IMR-90 (cell line): ENCODE results near the gene C10orf90. TPM values are rescaled to one million over a fixed set of nuclear protein-coding genes. Genes with fewer than 3 reads are reported as not detected.

Experiments
- ATAC-seq: fragments of 200-7000 bp; cut with Tn5 transposase; 2 replicates; pipeline ENCODE4 v1.9.1; 2020; ENCODE audit warnings: low read depth, mild to moderate bottlenecking, moderate library complexity
- BruUV-seq: library from RNA; stranded (reverse); fragments of 400-500 nt; replicated peaks from 2 replicates; lab custom pipeline; 2021; lab: Mats Ljungman, UMichigan
- CTCF ChIA-PET: fragments of 300-600 bp; formaldehyde crosslinking; extraction: SDS; loops from one replicate; lab custom pipeline; 2021; ENCODE audit warnings: antibody characterized with exemption; lab: Yijun Ruan, JAX
- POLR2A ChIA-PET: fragments of 300-600 bp; sonication (Branson Sonifier 250); formaldehyde crosslinking; loops from one replicate; lab custom pipeline; 2022; ENCODE audit warnings: antibody characterized with exemption; ENCODE audit not compliant: unreplicated experiment; lab: Charles Lee
- DNase-seq: peaks from one replicate; pipeline ENCODE4 v3.0.0; 2013
- H2AFZ ChIP-seq: replicated peaks from 2 replicates; pipeline ENCODE3; 2013; ENCODE audit warnings: low read length, mild to moderate bottlenecking; ENCODE audit not compliant: poor library complexity
- H2AK5ac ChIP-seq: 2 replicates; pipeline ENCODE4 v1.6.1; 2013; ENCODE audit warnings: low read depth, low read length, inconsistent platforms
- H2AK9ac ChIP-seq: replicated peaks from 2 replicates; pipeline ENCODE3; 2013; ENCODE audit warnings: mild to moderate bottlenecking, low read depth, low read length, moderate library complexity; ENCODE audit not compliant: poor library complexity
- H2BK120ac ChIP-seq: 2 replicates; pipeline ENCODE4 v1.6.1; 2013; ENCODE audit warnings: low read depth, low read length, inconsistent platforms
- H2BK15ac ChIP-seq: 3 replicates; pipeline ENCODE4 v1.6.1; 2013; ENCODE audit warnings: low read depth, low read length, inconsistent platforms
- H2BK20ac ChIP-seq: 2 replicates; pipeline ENCODE4 v1.6.1; 2013; ENCODE audit warnings: low read depth, mild to moderate bottlenecking, inconsistent platforms, low read length, moderate library complexity
- H2BK5ac ChIP-seq: 2 replicates; pipeline ENCODE4 v1.6.1; 2013; ENCODE audit warnings: mild to moderate bottlenecking, low read depth, low read length, inconsistent platforms; ENCODE audit not compliant: poor library complexity, severe bottlenecking
- H3K14ac ChIP-seq: replicated peaks from 2 replicates; pipeline ENCODE4 v1.6.1; 2013; ENCODE audit warnings: low read depth, low read length, inconsistent platforms
- H3K18ac ChIP-seq: 2 replicates; pipeline ENCODE4 v1.6.1; 2013; ENCODE audit warnings: low read depth, low read length, control low read depth
- H3K23ac ChIP-seq: 2 replicates; pipeline ENCODE4 v1.6.1; 2013; ENCODE audit warnings: low read depth, low read length, inconsistent platforms
- H3K27ac ChIP-seq: 2 replicates; pipeline ENCODE4 v1.5.1; 2013; ENCODE audit warnings: mild to moderate bottlenecking, control low read depth, low read length; ENCODE audit not compliant: insufficient read depth
- H3K27me3 ChIP-seq: 2 replicates; pipeline ENCODE4 v1.6.1; 2013; ENCODE audit warnings: low read length; ENCODE audit not compliant: control insufficient read depth, insufficient read depth
- H3K36me3 ChIP-seq: 2 replicates; pipeline ENCODE4 v1.6.1; 2013; ENCODE audit warnings: low read length, mixed read lengths; ENCODE audit not compliant: control insufficient read depth, insufficient read depth
- H3K4ac ChIP-seq: 2 replicates; pipeline ENCODE4 v1.6.1; 2013; ENCODE audit warnings: low read depth, low read length, inconsistent platforms
- H3K4me1 ChIP-seq: 2 replicates; pipeline ENCODE4 v1.6.1; 2013; ENCODE audit warnings: low read length, mixed read lengths; ENCODE audit not compliant: control insufficient read depth, insufficient read depth
- H3K4me2 ChIP-seq: 2 replicates; pipeline ENCODE4 v1.6.1; 2013; ENCODE audit warnings: low read depth, mild to moderate bottlenecking, control low read depth, low read length, moderate library complexity
- H3K4me3 ChIP-seq: 2 replicates; pipeline ENCODE4 v1.5.1; 2013; ENCODE audit warnings: low read depth, mild to moderate bottlenecking, control low read depth, low read length, moderate library complexity; ENCODE audit not compliant: insufficient read depth
- H3K56ac ChIP-seq: 2 replicates; pipeline ENCODE4 v1.6.1; 2013; ENCODE audit warnings: low read length, inconsistent platforms; ENCODE audit not compliant: insufficient read depth; ENCODE audit errors: extremely low read depth
- H3K79me1 ChIP-seq, 2 experiments: 2 replicates each; pipeline ENCODE4 v1.6.1; 2013; ENCODE audit warnings: low read length in 2 of 2, inconsistent platforms in 1 of 2, low read depth in 1 of 2
- H3K9ac ChIP-seq: 2 replicates; pipeline ENCODE4 v1.6.1; 2013; ENCODE audit warnings: low read depth, low read length, control low read depth
- H3K9me1 ChIP-seq: 2 replicates; pipeline ENCODE4 v1.6.1; 2013; ENCODE audit warnings: low read length, inconsistent platforms; ENCODE audit not compliant: insufficient read depth
- H3K9me3 ChIP-seq: 2 replicates; pipeline ENCODE4 v1.6.1; 2013; ENCODE audit warnings: low read length; ENCODE audit not compliant: control insufficient read depth, insufficient read depth
- H4K20me1 ChIP-seq: 2 replicates; pipeline ENCODE4 v1.6.1; 2013; ENCODE audit warnings: low read length, inconsistent platforms; ENCODE audit not compliant: insufficient read depth
- H4K5ac ChIP-seq: 2 replicates; pipeline ENCODE4 v1.6.1; 2013; ENCODE audit warnings: mild to moderate bottlenecking, low read depth, low read length, control low read depth
- H4K8ac ChIP-seq, 2 experiments: 2 replicates each; pipeline ENCODE4 v1.6.1; 2013; ENCODE audit warnings: low read depth in 2 of 2, low read length in 2 of 2, control low read depth in 1 of 2, inconsistent platforms in 1 of 2
- H4K91ac ChIP-seq: 2 replicates; pipeline ENCODE4 v1.6.1; 2013; ENCODE audit warnings: low read depth, low read length, inconsistent platforms; ENCODE audit not compliant: insufficient read depth
- BHLHE40 ChIP-seq: fragments of 150-350 bp; IDR thresholded peaks from 2 replicates; pipeline ENCODE4 v1.6.1; 2016; ENCODE audit warnings: mild to moderate bottlenecking, low read depth, low read length
- CEBPB ChIP-seq: IDR thresholded peaks from 2 replicates; pipeline ENCODE4 v1.6.1; 2012; ENCODE audit warnings: low read depth, low read length, improper control_type of control experiment
- CHD1 ChIP-seq: IDR thresholded peaks from 2 replicates; pipeline ENCODE4 v1.6.1; 2012; ENCODE audit warnings: low read depth, low read length, improper control_type of control experiment
- ELK1 ChIP-seq: fragments of 150-350 bp; IDR thresholded peaks from 2 replicates; pipeline ENCODE4 v1.6.1; 2016; ENCODE audit warnings: low read depth, mild to moderate bottlenecking, low read length, moderate library complexity, borderline replicate concordance
- FOS ChIP-seq: fragments of 150-350 bp; IDR thresholded peaks from 2 replicates; pipeline ENCODE4 v1.6.1; 2016; ENCODE audit warnings: low read depth, low read length
- MAFK ChIP-seq: IDR thresholded peaks from 2 replicates; pipeline ENCODE4 v1.6.1; 2012; ENCODE audit warnings: low read depth, low read length, improper control_type of control experiment
- MAZ ChIP-seq: IDR thresholded peaks from 2 replicates; pipeline ENCODE4 v1.6.1; 2012; ENCODE audit warnings: low read depth, mild to moderate bottlenecking, low read length, improper control_type of control experiment, moderate library complexity, borderline replicate concordance
- MXI1 ChIP-seq: IDR thresholded peaks from 2 replicates; pipeline ENCODE4 v1.6.1; 2012; ENCODE audit warnings: low read depth, mild to moderate bottlenecking, low read length, moderate library complexity, borderline replicate concordance
- NFE2L2 ChIP-seq: fragments of 150-350 bp; IDR thresholded peaks from 2 replicates; pipeline ENCODE4 v1.6.1; 2016; ENCODE audit warnings: low read depth, mild to moderate bottlenecking, low read length
- POLR2A ChIP-seq: IDR thresholded peaks from 2 replicates; pipeline ENCODE4 v1.6.1; 2012; ENCODE audit warnings: mild to moderate bottlenecking, low read depth, low read length
- RAD21 ChIP-seq: IDR thresholded peaks from 2 replicates; pipeline ENCODE4 v1.6.1; 2012; ENCODE audit warnings: low read length, improper control_type of control experiment
- RCOR1 ChIP-seq: IDR thresholded peaks from 2 replicates; pipeline ENCODE4 v1.6.1; 2012; ENCODE audit warnings: mild to moderate bottlenecking, low read length, improper control_type of control experiment; ENCODE audit not compliant: insufficient replicate concordance
- RFX5 ChIP-seq: IDR thresholded peaks from 2 replicates; pipeline ENCODE4 v1.8.0; 2012; ENCODE audit warnings: low read depth, mild to moderate bottlenecking, low read length, moderate library complexity
- SMC3 ChIP-seq: fragments of 150-350 bp; IDR thresholded peaks from 2 replicates; pipeline ENCODE4 v1.6.1; 2016; ENCODE audit warnings: low read depth, mild to moderate bottlenecking, antibody characterized with exemption, low read length, moderate library complexity
- WGBS, 2 experiments: methylation state at CpG; one replicate each; pipeline versions ENCODE4 v1.1.5 to v1.1.7; 2013; ENCODE audit warnings: missing lambda C conversion rate in 2 of 2; ENCODE audit not compliant: insufficient read length in 1 of 2; ENCODE audit errors: extremely low coverage in 2 of 2; 5-methylcytosine and 5-hydroxymethylcytosine counted together
- dilution Hi-C: fragments of 300-500 bp; cut with HindIII; formaldehyde crosslinking; loops from one replicate; pipeline ENCODE4 v1.14.3; 2018; ENCODE audit warnings: low sequenced_read_pairs; ENCODE audit not compliant: unreplicated experiment
- in situ Hi-C: fragments of 300-500 bp; cut with MboI; formaldehyde crosslinking; loops from 3 replicates; pipeline ENCODE4 v1.14.3; 2019; ENCODE audit warnings: low sequenced_read_pairs, inconsistent platforms, mixed read lengths
- intact Hi-C: fragments of 100-400 bp; cut with micrococcal nuclease; formaldehyde crosslinking; loops from 2 replicates; pipeline ENCODE4 v1.10.0; 2022
- polyA plus RNA-seq, 3 experiments: library from polyadenylated mRNA; depleted of rRNA; stranded (reverse); fragments of >200 nt; gene quantifications; 2 replicates each; pipeline ENCODE4 v1.2.3, GENCODE V29; 2012; ENCODE audit warnings: low replicate concordance in 1 of 3
- total RNA-seq: library from RNA; depleted of rRNA; stranded (reverse); fragments of >200 nt; gene quantifications from 2 replicates; pipeline ENCODE4 v1.2.3, GENCODE V29; 2012
- TF ChIP-seq, protein P1 (sequence below): conservative IDR thresholded peaks from 2 replicates; pipeline ENCODE4 v1.5.1; 2012; ENCODE audit warnings: mild to moderate bottlenecking, low read depth, low read length, improper control_type of control experiment

The C10orf90 gene
- total and polyA plus RNA-seq, 2 of the 4 experiments (the other 2 are of a cell fraction): 0.05 to 0.18 TPM

DNA sequence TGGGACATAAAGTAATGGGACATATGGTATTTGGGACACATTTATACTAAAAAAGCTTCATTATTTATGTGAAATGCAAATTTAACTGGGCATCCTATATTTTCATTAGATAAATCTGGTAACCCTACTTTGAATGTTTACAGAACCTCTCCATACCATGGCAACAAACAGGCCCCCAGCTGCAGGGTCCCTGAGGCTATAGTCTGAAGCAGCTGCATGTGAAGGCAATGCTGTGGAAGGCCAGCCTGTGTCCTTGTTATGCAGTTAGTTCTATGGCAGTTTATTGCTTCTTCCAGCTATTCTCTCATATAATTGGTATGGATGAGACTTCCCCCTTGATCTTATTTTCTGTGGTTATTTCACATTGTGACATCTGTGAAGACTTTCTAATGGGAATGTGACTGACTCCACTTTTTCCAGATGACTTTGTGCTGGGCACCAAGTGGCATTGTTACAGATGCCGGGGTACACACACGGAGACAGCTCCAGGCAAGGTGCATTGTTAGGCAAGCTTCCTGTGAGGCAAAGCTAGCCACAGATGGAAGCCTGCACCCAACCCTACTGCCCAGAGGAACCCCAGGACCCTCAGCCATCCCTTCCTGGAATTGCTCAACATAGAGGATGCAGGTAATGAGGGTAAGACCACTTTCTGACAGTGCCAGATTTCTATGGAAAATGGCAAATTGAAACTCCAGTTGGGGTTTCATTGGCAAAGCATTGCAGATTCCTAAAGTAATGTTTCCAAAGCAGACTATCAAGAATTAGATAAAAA lies 232.7 kb downstream of the C10orf90 start:
- ChIA-PET POLR2A (no interaction called here), CTCF (interaction anchor here (0.6 kb wide), 1 partner anchor 461 kb away, joined by 3 read pairs; no protein-coding TSS in a partner anchor)
- H3K27me3 ChIP-seq: peaks cover 11% of the 10 kb centered on the region
- H3K14ac ChIP-seq: no peak overlapping the region
- no peak overlapping the region for H4K91ac ChIP-seq
- dilution Hi-C loops: no loop called here
- H4K8ac ChIP-seq: no peak overlapping the region
- H3K23ac ChIP-seq: no peak overlapping the region
- H3K27ac ChIP-seq: no peak overlapping the region
- in situ Hi-C loops: no loop called here
- no peak overlapping the region for H3K18ac ChIP-seq
- no peaks in the 10 kb centered on the region for H3K79me1 ChIP-seq
- no peak overlapping the region for H3K4me2 ChIP-seq
- no peak overlapping the region for H2AK9ac ChIP-seq
- H3K56ac ChIP-seq: no peak overlapping the region
- ATAC-seq (no peak), DNase-seq (no peak)
- intact Hi-C loops: no loop called here
- no peak overlapping the region for H2AFZ ChIP-seq
- H4K20me1 ChIP-seq: no peaks in the 10 kb centered on the region
- H4K5ac ChIP-seq: no peak overlapping the region
- no peaks in the 10 kb centered on the region for H3K4me1 ChIP-seq
- no TSS peak for BruUV-seq
- H3K4me3 ChIP-seq: no peak overlapping the region
- H3K9ac ChIP-seq: no peak overlapping the region
- no peak overlapping the region for H2BK20ac ChIP-seq
- WGBS, 2 experiments: no CpG with 5 or more reads among the region's 2 CpGs
- H3K4ac ChIP-seq: no peak overlapping the region
- H2AK5ac ChIP-seq: no peak overlapping the region
- no peak overlapping the region for H2BK120ac ChIP-seq
- peaks cover 2% of the 10 kb centered on the region; the same call in 1 of the 2 replicates for H3K9me3 ChIP-seq
- H3K36me3 ChIP-seq: no peaks in the 10 kb centered on the region
- no peak overlapping the region for H2BK15ac ChIP-seq
- H2BK5ac ChIP-seq: no peak overlapping the region
- no peaks in the 10 kb centered on the region for H3K9me1 ChIP-seq
- TF ChIP-seq BHLHE40: no peak
- TF ChIP-seq NFE2L2: no peak
- TF ChIP-seq MXI1: no peak
- no peak for TF ChIP-seq MAZ
- TF ChIP-seq ELK1: no peak
- no peak for TF ChIP-seq CHD1
- no peak for TF ChIP-seq SMC3
- no peak for TF ChIP-seq FOS
- TF ChIP-seq, protein P1, sequence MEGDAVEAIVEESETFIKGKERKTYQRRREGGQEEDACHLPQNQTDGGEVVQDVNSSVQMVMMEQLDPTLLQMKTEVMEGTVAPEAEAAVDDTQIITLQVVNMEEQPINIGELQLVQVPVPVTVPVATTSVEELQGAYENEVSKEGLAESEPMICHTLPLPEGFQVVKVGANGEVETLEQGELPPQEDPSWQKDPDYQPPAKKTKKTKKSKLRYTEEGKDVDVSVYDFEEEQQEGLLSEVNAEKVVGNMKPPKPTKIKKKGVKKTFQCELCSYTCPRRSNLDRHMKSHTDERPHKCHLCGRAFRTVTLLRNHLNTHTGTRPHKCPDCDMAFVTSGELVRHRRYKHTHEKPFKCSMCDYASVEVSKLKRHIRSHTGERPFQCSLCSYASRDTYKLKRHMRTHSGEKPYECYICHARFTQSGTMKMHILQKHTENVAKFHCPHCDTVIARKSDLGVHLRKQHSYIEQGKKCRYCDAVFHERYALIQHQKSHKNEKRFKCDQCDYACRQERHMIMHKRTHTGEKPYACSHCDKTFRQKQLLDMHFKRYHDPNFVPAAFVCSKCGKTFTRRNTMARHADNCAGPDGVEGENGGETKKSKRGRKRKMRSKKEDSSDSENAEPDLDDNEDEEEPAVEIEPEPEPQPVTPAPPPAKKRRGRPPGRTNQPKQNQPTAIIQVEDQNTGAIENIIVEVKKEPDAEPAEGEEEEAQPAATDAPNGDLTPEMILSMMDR: no peak
- no peak for TF ChIP-seq MAFK
- TF ChIP-seq RCOR1: no peak
- no peak for TF ChIP-seq RFX5
- no peak for TF ChIP-seq RAD21
- TF ChIP-seq POLR2A: no peak
- TF ChIP-seq CEBPB: no peak
